DOHH2 (cell line): ENCODE results near the gene CCDC158.

Experiments
- H3F3A ChIP-seq: fragments of 200-600 bp; sonication (generic), shearing (Covaris generic); 2 replicates; pipeline ENCODE4 v1.6.0; 2016; ENCODE audit warnings: antibody characterized with exemption, mild to moderate bottlenecking; ENCODE audit not compliant: control insufficient read depth, insufficient read depth
- H3K27ac ChIP-seq: fragments of 200-600 bp; sonication (generic); 2 replicates; pipeline ENCODE4 v1.5.1; 2014; ENCODE audit warnings: low read depth, mild to moderate bottlenecking, low read length, moderate library complexity
- H3K27me3 ChIP-seq: fragments of 200-600 bp; sonication (generic); 2 replicates; pipeline ENCODE4 v1.6.1; 2014; ENCODE audit warnings: mild to moderate bottlenecking, low read length, mixed read lengths; ENCODE audit not compliant: control insufficient read depth
- H3K36me3 ChIP-seq: fragments of 200-600 bp; sonication (generic); 2 replicates; pipeline ENCODE4 v1.6.1; 2014; ENCODE audit warnings: mild to moderate bottlenecking, low read length, moderate library complexity, mixed read lengths; ENCODE audit not compliant: control insufficient read depth
- H3K4me1 ChIP-seq: fragments of 200-600 bp; sonication (generic); 2 replicates; pipeline ENCODE4 v1.6.1; 2014; ENCODE audit warnings: mild to moderate bottlenecking, low read length, mixed read lengths; ENCODE audit not compliant: control insufficient read depth
- H3K4me2 ChIP-seq: fragments of 200-600 bp; sonication (generic); 2 replicates; pipeline ENCODE4 v1.6.0; 2014; ENCODE audit warnings: mild to moderate bottlenecking, low read length, moderate library complexity
- H3K4me3 ChIP-seq: fragments of 200-600 bp; sonication (generic); 2 replicates; pipeline ENCODE4 v1.5.1; 2014; ENCODE audit warnings: mild to moderate bottlenecking, low read length, mixed read lengths
- H3K79me2 ChIP-seq: fragments of 200-600 bp; sonication (generic); 2 replicates; pipeline ENCODE4 v1.6.1; 2014; ENCODE audit warnings: mild to moderate bottlenecking, low read length, mixed read lengths; ENCODE audit not compliant: control insufficient read depth
- H3K9me2 ChIP-seq: fragments of 200-600 bp; sonication (generic); replicated peaks from 2 replicates; pipeline ENCODE4 v1.6.1; 2014; ENCODE audit warnings: mild to moderate bottlenecking, low read length, mixed read lengths; ENCODE audit not compliant: control insufficient read depth
- H3K9me3 ChIP-seq: fragments of 200-600 bp; sonication (generic); 2 replicates; pipeline ENCODE4 v1.6.1; 2014; ENCODE audit warnings: antibody characterized with exemption, low read length, mixed read lengths; ENCODE audit not compliant: control insufficient read depth, insufficient read depth
- H4K20me1 ChIP-seq: fragments of 200-600 bp; sonication (generic); 2 replicates; pipeline ENCODE4 v1.6.0; 2014; ENCODE audit warnings: low read depth, mild to moderate bottlenecking, antibody characterized with exemption, low read length, moderate library complexity; ENCODE audit not compliant: control insufficient read depth, insufficient read depth
- EZH2phosphoT487 ChIP-seq: fragments of 200-600 bp; sonication (generic); IDR thresholded peaks from 2 replicates; pipeline ENCODE4 v1.6.1; 2017; ENCODE audit warnings: borderline replicate concordance, mild to moderate bottlenecking, antibody characterized with exemption, low read length, moderate library complexity, mixed read lengths
- TF ChIP-seq, protein P1 (sequence below): fragments of 200-600 bp; sonication (generic); IDR thresholded peaks from one replicate; pipeline ENCODE4 v1.5.1; 2014; ENCODE audit warnings: antibody characterized with exemption, mild to moderate bottlenecking, low read depth, low read length; ENCODE audit not compliant: poor library complexity, severe bottlenecking

The CCDC158 gene

DNA sequence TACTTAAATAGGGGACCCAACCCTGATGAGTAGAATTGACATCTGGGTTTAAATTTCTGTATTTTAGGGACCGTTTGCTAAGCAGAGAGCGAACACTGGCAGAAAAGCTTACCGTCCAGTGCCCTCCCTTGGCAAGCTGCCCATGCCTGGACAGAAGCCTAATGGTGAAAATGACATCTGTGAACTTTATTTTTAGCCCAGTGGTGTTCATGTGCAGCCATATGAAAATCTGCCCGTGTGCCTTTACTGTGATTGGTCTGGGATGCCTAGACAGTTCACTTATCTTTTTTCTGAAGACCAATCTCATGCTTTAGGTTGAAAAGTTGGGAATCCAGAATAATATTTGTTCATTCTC, 113.3 kb downstream of the CCDC158 start:
- Histone ChIP-seq H3K9me3 (no peaks in the 10 kb centered on the region; the same call in 1 of the 2 replicates), H3K27ac (no peak overlapping the region), H4K20me1 (no peaks in the 10 kb centered on the region), H3F3A (no peaks in the 10 kb centered on the region), H3K9me2 (no peaks in the 10 kb centered on the region), H3K79me2 (no peaks in the 10 kb centered on the region), H3K4me3 (no peak overlapping the region), H3K4me1 (no peaks in the 10 kb centered on the region), H3K4me2 (no peak overlapping the region), H3K36me3 (no peaks in the 10 kb centered on the region), H3K27me3 (no peaks in the 10 kb centered on the region)
- TF ChIP-seq EZH2phosphoT487, result no peak
- TF ChIP-seq, protein P1, sequence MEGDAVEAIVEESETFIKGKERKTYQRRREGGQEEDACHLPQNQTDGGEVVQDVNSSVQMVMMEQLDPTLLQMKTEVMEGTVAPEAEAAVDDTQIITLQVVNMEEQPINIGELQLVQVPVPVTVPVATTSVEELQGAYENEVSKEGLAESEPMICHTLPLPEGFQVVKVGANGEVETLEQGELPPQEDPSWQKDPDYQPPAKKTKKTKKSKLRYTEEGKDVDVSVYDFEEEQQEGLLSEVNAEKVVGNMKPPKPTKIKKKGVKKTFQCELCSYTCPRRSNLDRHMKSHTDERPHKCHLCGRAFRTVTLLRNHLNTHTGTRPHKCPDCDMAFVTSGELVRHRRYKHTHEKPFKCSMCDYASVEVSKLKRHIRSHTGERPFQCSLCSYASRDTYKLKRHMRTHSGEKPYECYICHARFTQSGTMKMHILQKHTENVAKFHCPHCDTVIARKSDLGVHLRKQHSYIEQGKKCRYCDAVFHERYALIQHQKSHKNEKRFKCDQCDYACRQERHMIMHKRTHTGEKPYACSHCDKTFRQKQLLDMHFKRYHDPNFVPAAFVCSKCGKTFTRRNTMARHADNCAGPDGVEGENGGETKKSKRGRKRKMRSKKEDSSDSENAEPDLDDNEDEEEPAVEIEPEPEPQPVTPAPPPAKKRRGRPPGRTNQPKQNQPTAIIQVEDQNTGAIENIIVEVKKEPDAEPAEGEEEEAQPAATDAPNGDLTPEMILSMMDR, result no peak

- H3K4me1 ChIP-seq, result no peaks in the 10 kb centered on the region
- no peaks in the 10 kb centered on the region for H3F3A ChIP-seq
- H3K27ac ChIP-seq, result no peak overlapping the region
- H3K4me2 ChIP-seq, result no peak overlapping the region
- H3K9me2 ChIP-seq, result no peaks in the 10 kb centered on the region
- no peaks in the 10 kb centered on the region for H3K79me2 ChIP-seq
- no peaks in the 10 kb centered on the region for H3K36me3 ChIP-seq
- no peak overlapping the region for H3K4me3 ChIP-seq
- H4K20me1 ChIP-seq, result no peaks in the 10 kb centered on the region
- H3K9me3 ChIP-seq, result no peaks in the 10 kb centered on the region; the same call in 1 of the 2 replicates
- no peak for TF ChIP-seq EZH2phosphoT487
- TF ChIP-seq, protein P1, result no peak
- H3K27me3 ChIP-seq, result no peaks in the 10 kb centered on the region
Observed at GRCh38 chr4:76306882-76307659, 113.9 kb downstream of the CCDC158 start.

- no peaks in the 10 kb centered on the region; the same call in 1 of the 2 replicates for H3K9me3 ChIP-seq
- no peaks in the 10 kb centered on the region for H3F3A ChIP-seq
- H3K9me2 ChIP-seq, result no peaks in the 10 kb centered on the region
- no peaks in the 10 kb centered on the region for H3K36me3 ChIP-seq
- H3K4me1 ChIP-seq, result no peaks in the 10 kb centered on the region
- no peaks in the 10 kb centered on the region for H4K20me1 ChIP-seq
- TF ChIP-seq, protein P1, result no peak
- no peak for TF ChIP-seq EZH2phosphoT487
- no peak within 1 kb of the TSS for H3K27ac ChIP-seq
- no peak within 1 kb of the TSS for H3K4me2 ChIP-seq
- no peaks in the 10 kb centered on the region for H3K27me3 ChIP-seq
- no peak within 1 kb of the TSS for H3K4me3 ChIP-seq
- no peaks in the 10 kb centered on the region for H3K79me2 ChIP-seq
Observed at GRCh38 chr4:76305971-76306881, 114.7 kb downstream of the CCDC158 start, which contains the start of gene STBD1. TSS of gene STBD1 (plus strand) at chr4:76306733. CDS start at chr4:76306770, 37 bp downstream.
